Ureter (tissue), 1 donor: ENCODE data around the gene CTH. TPM values are rescaled to one million over a fixed set of nuclear protein-coding genes. Genes with fewer than 3 reads are reported as not detected.

Source experiments
- total RNA-seq: library from RNA; stranded (reverse); gene quantifications from one replicate; pipeline ENCODE4 v1.2.4, GENCODE V29; 2023
- donor health status: DM: yes; HTN: yes; CAD: no.

CTH gene
- total RNA-seq, 1 donor from 2014 or later, result 6.4 TPM

Other genes with a start within 250 kb of the CTH start
- gene LRRC40, start 205.7 kb upstream of the CTH start, total RNA-seq, result 13.1 TPM
- 184 TPM for gene SRSF11, start 189.9 kb upstream of the CTH start, total RNA-seq
- 23.8 TPM for gene ANKRD13C, start 56.5 kb upstream of the CTH start, total RNA-seq